ENCODE results near the gene LMOD1.

Gene LMOD1

DNA sequence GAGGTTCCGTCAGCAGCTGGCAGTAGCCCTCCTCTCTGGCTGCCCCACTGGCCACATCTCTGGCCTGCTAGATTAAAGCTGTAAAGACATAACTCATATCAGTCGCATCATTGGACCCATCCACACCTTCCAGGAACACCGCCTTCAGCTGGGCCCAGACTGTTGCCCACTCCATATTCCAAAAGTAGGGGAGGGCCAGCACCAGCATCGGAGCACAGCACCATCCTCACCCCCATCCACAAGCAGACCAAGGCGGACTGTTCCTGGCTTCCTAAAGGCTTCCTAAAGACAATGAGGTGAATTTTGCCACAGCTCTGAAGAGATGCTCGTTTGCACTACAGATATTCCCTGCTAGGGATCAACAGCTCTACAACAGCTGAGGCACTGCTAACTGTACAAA lies 54.1 kb downstream of the LMOD1 start:
- no peak for DNase-seq (ENCODE audit: low read depth, low spot score)

GRCh38 chr1:201891451-201892045 lies 54.8 kb downstream of the LMOD1 start:
- no peak for DNase-seq (ENCODE audit: low read depth, low spot score)

GRCh38 chr1:201890806-201891450 lies 55.4 kb downstream of the LMOD1 start:
- no peak for DNase-seq (ENCODE audit: low read depth, low spot score)

DNA sequence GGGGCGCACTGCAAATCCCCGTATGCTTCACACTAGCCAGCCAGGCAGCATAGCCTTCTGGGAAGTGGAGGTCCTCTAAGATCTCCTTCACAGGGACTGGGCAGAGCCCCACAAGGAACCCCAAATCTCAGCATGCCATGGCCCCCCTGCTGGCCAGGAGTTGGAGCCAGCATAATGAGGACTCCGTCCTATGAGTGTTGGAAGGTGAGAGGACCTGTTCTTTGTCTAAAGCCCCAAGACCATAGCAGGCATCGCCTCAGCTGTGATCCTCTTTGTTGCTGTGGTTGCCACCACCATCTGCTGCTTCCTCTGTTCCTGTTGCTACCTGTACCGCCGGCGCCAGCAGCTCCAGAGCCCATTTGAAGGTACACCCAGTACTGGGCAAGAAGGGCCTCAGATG lies 56.1 kb downstream of the LMOD1 start:
- no peak for DNase-seq (ENCODE audit: low read depth, low spot score)

DNA sequence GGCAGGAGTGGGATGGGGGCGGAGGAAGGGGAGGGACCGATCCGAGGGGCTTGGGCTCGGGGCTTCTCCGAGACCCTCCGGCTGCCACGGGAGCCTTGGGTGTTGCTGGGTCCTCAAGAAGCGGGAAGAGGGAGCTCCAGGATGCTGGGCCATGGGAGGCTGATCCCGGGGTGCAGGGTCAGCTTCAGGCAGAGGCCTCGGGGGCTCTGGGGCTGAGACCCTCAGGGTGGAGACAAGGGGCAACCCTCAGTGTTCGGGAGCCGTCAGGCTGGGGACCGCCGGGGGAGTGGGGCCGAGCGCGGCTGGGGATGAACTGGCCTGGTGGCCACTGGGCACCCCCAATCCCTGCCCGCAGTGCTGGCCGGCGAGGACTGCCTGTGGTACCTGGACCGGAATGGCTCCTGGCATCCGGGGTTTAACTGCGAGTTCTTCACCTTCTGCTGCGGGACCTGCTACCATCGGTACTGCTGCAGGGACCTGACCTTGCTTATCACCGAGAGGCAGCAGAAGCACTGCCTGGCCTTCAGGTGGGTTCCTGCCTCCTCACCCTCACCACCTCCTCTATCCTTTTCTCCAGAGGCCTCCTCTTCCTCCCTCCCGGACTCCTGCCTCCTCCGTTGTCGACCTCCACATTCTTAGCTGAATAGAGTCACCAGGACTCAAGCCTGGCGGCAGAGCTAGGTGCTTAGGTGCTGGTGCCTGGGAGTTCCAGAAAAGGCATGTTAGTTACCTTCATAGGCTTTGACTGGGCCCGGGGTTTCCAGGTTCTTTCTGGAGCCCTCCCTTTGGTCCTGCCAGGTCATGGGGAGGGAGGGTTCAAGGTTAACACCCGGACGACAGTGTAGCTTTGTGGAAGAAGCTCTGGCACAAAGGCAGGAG lies 57.0 kb downstream of the LMOD1 start:
- DNase-seq (ENCODE audit: low read depth, low spot score): no peak

- DNase-seq (ENCODE audit: low read depth, low spot score): no peak
These were observed 57.9 kb downstream of the LMOD1 start, which contains the start of gene SHISA4 for GRCh38 chr1:201888282-201889089. Gene SHISA4 (plus strand): TSS chr1:201888898. CDS start chr1:201888995, 97 bp downstream.

DNA sequence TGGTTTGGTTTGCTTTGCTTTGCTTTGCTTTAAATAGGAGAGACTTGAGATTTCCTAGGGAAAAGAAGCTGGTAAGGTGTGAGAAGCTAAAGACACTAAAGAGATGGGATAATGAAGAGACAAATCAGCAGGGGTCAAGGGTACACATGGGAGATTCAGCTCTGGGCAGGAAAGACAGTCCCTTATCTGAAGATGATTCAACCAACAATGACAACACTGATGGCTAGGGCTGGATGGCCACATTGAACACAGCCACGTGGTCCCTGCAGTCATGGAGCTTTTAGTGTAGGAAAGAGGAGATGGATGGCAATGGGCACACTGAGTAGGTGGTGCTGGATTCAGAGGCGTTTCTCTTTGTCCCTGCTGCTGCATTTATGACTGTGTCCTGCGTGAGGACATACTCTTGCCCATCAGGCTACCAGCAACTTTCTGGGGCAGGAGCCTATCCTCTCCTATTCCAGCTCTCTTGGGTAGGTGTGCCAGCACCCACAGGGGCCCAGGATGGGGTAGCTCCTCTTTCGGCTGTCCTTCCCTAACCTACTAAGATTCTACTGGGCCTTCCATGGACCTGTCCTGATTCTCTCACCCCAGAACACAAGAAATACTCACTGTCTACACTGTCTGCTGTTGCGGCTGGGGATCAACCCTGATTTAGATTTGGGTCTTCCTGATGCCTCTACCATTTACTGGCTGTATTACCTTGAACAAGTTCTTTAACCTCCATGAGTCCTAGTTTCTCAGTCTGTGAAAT lies 59.1 kb downstream of the LMOD1 start:
- no peak for DNase-seq (ENCODE audit: low read depth, low spot score)

DNA sequence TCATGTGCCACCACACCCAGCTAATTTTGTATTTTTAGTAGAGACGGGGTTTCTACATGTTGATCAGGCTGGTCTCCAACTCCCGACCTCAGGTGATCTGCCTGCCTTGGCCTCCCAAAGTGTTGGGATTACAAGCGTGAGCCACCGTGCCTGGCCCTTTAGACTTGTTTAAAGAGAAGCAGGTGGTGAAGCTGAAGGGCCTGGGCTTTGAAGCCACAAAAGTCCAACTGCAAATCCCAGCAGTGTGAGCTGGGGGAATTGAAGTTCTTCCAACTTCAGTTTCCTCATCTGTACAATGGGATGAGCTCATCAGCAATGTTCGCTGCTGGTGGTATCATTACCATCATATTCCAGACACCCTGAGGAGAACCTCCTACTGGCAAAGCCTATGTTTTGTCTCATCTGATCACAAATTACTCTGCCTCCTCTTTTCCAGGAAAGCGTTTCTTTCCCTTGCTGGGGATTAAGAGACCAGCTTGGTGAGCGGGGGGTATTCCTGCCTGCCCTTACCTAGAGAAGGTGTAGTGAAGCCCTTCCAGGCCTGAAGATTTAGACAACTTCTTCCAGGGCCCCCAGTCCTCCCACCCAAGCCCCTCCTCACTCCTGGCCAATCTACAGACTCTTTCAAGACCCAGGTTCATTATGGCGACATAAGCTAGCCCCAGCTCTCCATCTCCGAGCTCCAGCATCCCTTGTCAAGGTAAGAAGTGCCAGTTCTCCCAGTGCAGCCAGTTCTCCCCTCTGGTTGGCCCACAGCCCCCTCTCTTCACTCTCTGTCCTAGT lies 60.1 kb downstream of the LMOD1 start:
- DNase-seq (ENCODE audit: low read depth, low spot score): no peak

DNA sequence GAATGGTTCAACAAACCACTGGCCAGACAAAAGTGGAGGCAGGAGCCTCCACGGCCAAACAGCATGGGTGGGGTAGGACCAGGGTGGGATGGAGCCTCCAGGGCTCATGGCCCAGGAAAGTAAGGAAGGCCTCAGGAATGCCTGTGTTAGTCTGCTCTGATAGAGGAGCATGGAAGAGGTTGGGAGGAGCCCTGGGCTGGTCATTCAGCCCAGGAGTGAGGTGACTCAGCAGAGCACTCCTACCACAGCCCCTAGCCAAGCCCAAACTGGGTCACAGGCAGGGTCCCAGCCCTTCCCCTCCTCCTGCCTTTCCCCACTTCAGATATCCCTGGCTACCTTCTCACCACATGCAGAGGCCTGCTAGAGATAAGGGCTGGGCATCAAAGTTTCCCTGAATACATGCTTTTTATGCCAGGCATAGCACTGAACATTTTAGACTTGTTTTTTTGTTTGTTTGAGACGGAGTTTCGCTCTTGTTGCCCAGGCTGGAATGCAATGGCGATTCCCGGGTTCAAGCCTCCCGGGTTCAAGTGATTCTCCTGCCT lies 60.7 kb downstream of the LMOD1 start:
- no peak for DNase-seq (ENCODE audit: low read depth, low spot score)

GRCh38 chr1:201884425-201884824 lies 61.9 kb downstream of the LMOD1 start:
- no peak for DNase-seq (ENCODE audit: low read depth, low spot score)

- DNase-seq (ENCODE audit: low read depth, low spot score): no peak
These were observed 62.6 kb downstream of the LMOD1 start for GRCh38 chr1:201883786-201884185.

- no peak for DNase-seq (ENCODE audit: low read depth, low spot score)
These were observed 63.1 kb downstream of the LMOD1 start for GRCh38 chr1:201883266-201883665.

- no peak for DNase-seq (ENCODE audit: low read depth, low spot score)
These were observed 63.6 kb downstream of the LMOD1 start for GRCh38 chr1:201882665-201883132.

GRCh38 chr1:201881617-201882016 lies 64.7 kb downstream of the LMOD1 start:
- DNase-seq (ENCODE audit: low read depth, low spot score): no peak

GRCh38 chr1:201880928-201881571 lies 65.3 kb downstream of the LMOD1 start:
- DNase-seq (ENCODE audit: low read depth, low spot score): no peak

DNA sequence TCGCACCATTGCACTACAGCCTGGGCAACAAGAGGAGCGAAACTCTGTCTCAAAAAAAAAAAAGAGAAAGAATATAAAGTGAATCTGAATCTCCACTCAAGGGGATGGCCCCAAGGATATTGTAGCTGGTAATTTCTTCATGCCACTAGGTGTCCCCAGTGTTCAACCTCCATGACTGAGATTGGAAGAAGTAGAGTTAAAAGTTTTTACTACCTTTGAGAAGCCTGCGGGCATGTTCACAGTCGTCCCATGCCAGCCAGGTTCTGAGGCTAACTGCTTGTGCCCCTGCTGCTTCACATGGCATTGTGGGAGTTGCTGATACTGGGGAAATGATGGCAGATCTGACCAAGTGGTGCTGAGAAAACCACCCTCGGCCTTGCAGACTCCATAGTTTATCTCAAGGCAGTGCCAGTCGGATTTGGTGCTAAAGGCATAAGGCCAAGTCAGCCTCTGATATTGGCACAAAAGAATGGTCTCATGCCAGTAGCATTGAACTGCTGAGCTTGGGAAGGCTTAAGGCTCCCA lies 68.4 kb downstream of the LMOD1 start:
- DNase-seq (ENCODE audit: low read depth, low spot score): no peak

DNA sequence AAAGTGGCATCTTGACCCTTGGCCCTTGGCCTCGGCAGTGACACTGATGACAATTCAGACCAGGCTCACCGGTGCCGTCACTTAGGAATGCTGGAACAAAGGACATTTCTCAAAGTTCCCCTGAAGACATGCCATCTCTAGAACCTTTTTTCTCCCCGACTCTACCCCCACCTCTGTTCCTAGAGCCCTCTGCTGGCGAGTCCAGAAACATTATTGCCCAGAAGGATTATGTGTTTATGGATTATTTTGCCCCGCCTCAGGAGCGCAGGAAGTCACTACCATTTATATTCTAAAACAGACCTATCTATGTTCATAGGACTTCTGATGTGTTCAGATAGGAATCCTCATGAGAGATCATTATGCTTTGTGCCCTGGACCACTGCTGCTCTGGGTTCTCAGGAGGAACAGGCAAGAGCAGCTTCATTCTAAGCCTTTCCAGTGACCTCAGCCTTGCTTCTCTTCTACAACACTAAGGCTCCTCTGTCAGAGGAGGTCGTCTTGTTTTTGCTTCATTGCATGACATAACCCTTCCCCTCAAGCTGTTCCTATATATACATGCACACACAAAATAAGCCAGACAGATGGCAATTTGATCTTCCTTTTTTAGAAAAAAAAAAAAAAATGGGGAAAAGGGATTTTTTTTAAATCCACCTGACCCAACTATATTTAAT lies 70.1 kb downstream of the LMOD1 start:
- DNase-seq (ENCODE audit: low read depth, low spot score): no peak

- DNase-seq (ENCODE audit: low read depth, low spot score): no peak
These were observed 71.7 kb downstream of the LMOD1 start for GRCh38 chr1:201874672-201875071.

- DNase-seq (ENCODE audit: low read depth, low spot score): no peak
These were observed 76.0 kb downstream of the LMOD1 start for GRCh38 chr1:201870397-201870796.

All from brain pericyte (primary cell).